ENCODE measurements around the gene DAB2. TPM values are rescaled to one million over a fixed set of nuclear protein-coding genes. Genes with fewer than 3 reads are reported as not detected.

The DAB2 gene
- total and polyA plus RNA-seq, 2 donors (not counting 1 experiment from before 2014, with no cell fraction given), result 0.03 to 0.47 TPM

GRCh38 chr5:39361306-39361705 lies 63.5 kb downstream of the DAB2 start:
- no peak for TF ChIP-seq CTCF (IDR thresholded peaks at IDR 0.05)
- no peak for TF ChIP-seq EZH2 (IDR thresholded peaks at IDR 0.05; ENCODE audit: borderline replicate concordance, insufficient read depth, low read depth, low read length, poor library complexity, severe bottlenecking)
- Histone ChIP-seq H4K20me1 (ENCODE audit: control insufficient read depth, insufficient read depth, low read length, poor library complexity, severe bottlenecking) (no peaks in the 10 kb centered on the region), H3K36me3 (replicated peaks in 1 of 2; ENCODE audit: control extremely low read depth in 1 of 2, control insufficient read depth in 1 of 2, extremely low read depth in 1 of 2, insufficient read depth in 2 of 2, low read length in 1 of 2) (no peaks in the 10 kb centered on the region), H3K27ac (ENCODE audit: low read length in 2 of 2) (no peak overlapping the region), H3K4me2 (replicated peaks; ENCODE audit: low read depth, low read length, poor library complexity, severe bottlenecking) (no peak overlapping the region), H3K27me3 (replicated peaks in 1 of 4; ENCODE audit: control extremely low read depth in 1 of 4, control insufficient read depth in 3 of 4, insufficient read depth in 4 of 4, low read length in 3 of 4) (no peaks in the 10 kb centered on the region), H3K9me3 (ENCODE audit: control extremely low read depth in 1 of 3, control insufficient read depth in 2 of 3, insufficient read depth in 1 of 3, low read length in 2 of 3) (no peaks in the 10 kb centered on the region), H2AFZ (ENCODE audit: insufficient read depth, low read depth, low read length, poor library complexity, severe bottlenecking) (no peak overlapping the region), H3K9ac (ENCODE audit: low read length) (no peak overlapping the region), H3K4me1 (ENCODE audit: control insufficient read depth in 2 of 2, insufficient read depth in 2 of 2, low read length in 2 of 2) (no peaks in the 10 kb centered on the region), H3K4me3 (ENCODE audit: control extremely low read depth in 1 of 5, extremely low read depth in 1 of 5, insufficient read depth in 1 of 5, low read depth in 2 of 5, low read length in 4 of 5) (no peak overlapping the region), H3K79me2 (ENCODE audit: control insufficient read depth, insufficient read depth, low read length) (no peaks in the 10 kb centered on the region)
- no CpG with 5 or more reads among the region's 4 CpGs for WGBS (ENCODE audit: insufficient coverage)
- no peak for ATAC-seq (ENCODE audit: low read depth)
- Mint-ChIP-seq H3K4me3 (no peak overlapping the region), H3K27ac (no peak overlapping the region), H3K4me1 (no peaks in the 10 kb centered on the region), H3K9me3 (ENCODE audit: insufficient read depth) (no peaks in the 10 kb centered on the region), H3K27me3 (no peaks in the 10 kb centered on the region)
- intact Hi-C loops (cut with micrococcal nuclease), result no loop called here
- ChIA-PET POLR2A (no interaction called here), CTCF (interaction anchor here (1.2 kb wide), 2 partner anchors 11 to 22 kb away, joined by 3 read pairs; no protein-coding TSS in a partner anchor)
- no peak for DNase-seq

GRCh38 chr5:39360471-39361111 lies 64.2 kb downstream of the DAB2 start:
- Histone ChIP-seq H3K9ac (ENCODE audit: low read length) (no peak overlapping the region), H3K79me2 (ENCODE audit: control insufficient read depth, insufficient read depth, low read length) (no peaks in the 10 kb centered on the region), H4K20me1 (ENCODE audit: control insufficient read depth, insufficient read depth, low read length, poor library complexity, severe bottlenecking) (no peaks in the 10 kb centered on the region), H3K36me3 (replicated peaks in 1 of 2; ENCODE audit: control extremely low read depth in 1 of 2, control insufficient read depth in 1 of 2, extremely low read depth in 1 of 2, insufficient read depth in 2 of 2, low read length in 1 of 2) (no peaks in the 10 kb centered on the region), H3K4me1 (ENCODE audit: control insufficient read depth in 2 of 2, insufficient read depth in 2 of 2, low read length in 2 of 2) (no peaks in the 10 kb centered on the region), H3K4me3 (ENCODE audit: control extremely low read depth in 1 of 5, extremely low read depth in 1 of 5, insufficient read depth in 1 of 5, low read depth in 2 of 5, low read length in 4 of 5) (no peak overlapping the region), H3K27ac (ENCODE audit: low read length in 2 of 2) (no peak overlapping the region), H3K4me2 (replicated peaks; ENCODE audit: low read depth, low read length, poor library complexity, severe bottlenecking) (no peak overlapping the region), H2AFZ (ENCODE audit: insufficient read depth, low read depth, low read length, poor library complexity, severe bottlenecking) (no peak overlapping the region), H3K9me3 (ENCODE audit: control extremely low read depth in 1 of 3, control insufficient read depth in 2 of 3, insufficient read depth in 1 of 3, low read length in 2 of 3) (no peaks in the 10 kb centered on the region), H3K27me3 (replicated peaks in 1 of 4; ENCODE audit: control extremely low read depth in 1 of 4, control insufficient read depth in 3 of 4, insufficient read depth in 4 of 4, low read length in 3 of 4) (no peaks in the 10 kb centered on the region)
- TF ChIP-seq EZH2 (IDR thresholded peaks at IDR 0.05; ENCODE audit: borderline replicate concordance, insufficient read depth, low read depth, low read length, poor library complexity, severe bottlenecking) (no peak), CTCF (IDR thresholded peaks at IDR 0.05) (no peak)
- DNase-seq (no peak), ATAC-seq (ENCODE audit: low read depth) (no peak)
- no CpG with 5 or more reads among the region's 5 CpGs for WGBS (ENCODE audit: insufficient coverage)
- Mint-ChIP-seq H3K27ac (no peak overlapping the region), H3K9me3 (ENCODE audit: insufficient read depth) (no peaks in the 10 kb centered on the region), H3K4me3 (no peak overlapping the region), H3K4me1 (no peaks in the 10 kb centered on the region), H3K27me3 (no peaks in the 10 kb centered on the region)
- CTCF ChIA-PET, result interaction anchor here (1.2 kb wide), 2 partner anchors 11 to 21 kb away, joined by 3 read pairs; no protein-coding TSS in a partner anchor
- POLR2A ChIA-PET, result no interaction called here
- intact Hi-C loops (cut with micrococcal nuclease), result no loop called here
